ENCODE results near the gene PTPN4. TPM values are rescaled to one million over a fixed set of nuclear protein-coding genes. Genes with fewer than 3 reads are reported as not detected.

The PTPN4 gene
- total and polyA plus RNA-seq, 9 of the 15 experiments (the other 6 are each of a cell fraction or from before 2014, with no cell fraction given): 5.0 to 32.8 (median 27.3) TPM

- POLR2A ChIA-PET: interaction anchor here (0.5 to 1.5 kb wide), 5 partner anchors 9 to 453 kb away, joined by 3 to 12 read pairs (median 3); no protein-coding TSS in a partner anchor
- Histone ChIP-seq H4K20me1 (replicated peaks; ENCODE audit: control insufficient read depth, insufficient read depth, low read length) (no peaks in the 10 kb centered on the region), H3K4me3 (peak overlapping the region; percentile 75), H3K79me2 (ENCODE audit: control insufficient read depth, insufficient read depth, low read length) (peaks cover 57% of the 10 kb centered on the region), H3K4me1 (replicated peaks in 1 of 2; ENCODE audit: control insufficient read depth in 2 of 2, insufficient read depth in 2 of 2, low read length in 2 of 2) (peaks cover 9 to 24% of the 10 kb centered on the region in 2 experiments), H3K9ac (ENCODE audit: insufficient read depth in 1 of 2, low read depth in 2 of 2, low read length in 2 of 2) (peak overlapping the region in 1 of 2 experiments; percentile 81; a peak in 2 of 4 replicates), H3K9me1 (ENCODE audit: control insufficient read depth, insufficient read depth, low read length) (no peaks in the 10 kb centered on the region), H3K27me3 (ENCODE audit: control insufficient read depth in 2 of 2, insufficient read depth in 2 of 2, low read length in 2 of 2) (no peaks in the 10 kb centered on the region), H3K36me3 (ENCODE audit: control insufficient read depth, insufficient read depth, low read length) (no peaks in the 10 kb centered on the region), H3K9me3 (replicated peaks; ENCODE audit: control insufficient read depth, insufficient read depth, low read depth, low read length) (no peaks in the 10 kb centered on the region), H2AFZ (ENCODE audit: low read depth, low read length) (peak overlapping the region; percentile 97; the same call in 1 of the 2 replicates), H3K4me2 (ENCODE audit: insufficient read depth, low read length) (peak overlapping the region; percentile 86), H3K27ac (ENCODE audit: extremely low read depth, low read depth, low read length) (peak overlapping the region; percentile 96; the same call in 2 of the 3 replicates)
- 1% methylated on average over 4 of the region's 4 CpGs for WGBS (ENCODE audit: insufficient coverage, low coverage, missing lambda C conversion rate)
- CTCF ChIA-PET (ENCODE audit: low intra/inter-chr PET ratio): no interaction called here
- TSS peak; percentile 50 for BruUV-seq (replicated peaks)
- intact Hi-C loops (cut with micrococcal nuclease) (no loop called here), in situ Hi-C loops (cut with MboI) (no loop called here)
- DNase-seq (ENCODE audit: extremely low read depth in 1 of 4, low spot score in 3 of 4): peak in 3 of 4 experiments; percentile 22 to 39 (median 29)
- peak; percentile 16 for ATAC-seq
- no peak for FAIRE-seq
- peak; percentile 53; the same call in 1 of the 2 replicates for TF ChIP-seq CEBPB (tag; IDR thresholded peaks at IDR 0.05)
- no peak for TF ChIP-seq SMARCB1 (IDR thresholded peaks at IDR 0.05; ENCODE audit: insufficient read length, low read depth)
- TF ChIP-seq, protein P1, sequence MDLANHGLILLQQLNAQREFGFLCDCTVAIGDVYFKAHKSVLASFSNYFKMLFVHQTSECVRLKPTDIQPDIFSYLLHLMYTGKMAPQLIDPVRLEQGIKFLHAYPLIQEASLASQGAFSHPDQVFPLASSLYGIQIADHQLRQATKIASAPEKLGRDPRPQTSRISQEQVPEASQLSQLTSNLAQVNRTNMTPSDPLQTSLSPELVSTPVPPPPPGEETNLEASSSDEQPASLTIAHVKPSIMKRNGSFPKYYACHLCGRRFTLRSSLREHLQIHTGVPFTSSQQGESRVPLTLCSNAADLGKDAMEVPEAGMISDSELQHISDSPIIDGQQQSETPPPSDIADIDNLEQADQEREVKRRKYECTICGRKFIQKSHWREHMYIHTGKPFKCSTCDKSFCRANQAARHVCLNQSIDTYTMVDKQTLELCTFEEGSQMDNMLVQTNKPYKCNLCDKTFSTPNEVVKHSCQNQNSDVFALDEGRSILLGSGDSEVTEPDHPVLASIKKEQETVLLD (IDR thresholded peaks at IDR 0.05): no peak
- no peak for TF ChIP-seq TEAD1 (CRISPR knock-in tag; IDR thresholded peaks at IDR 0.05)
- TF ChIP-seq PTBP1 (IDR thresholded peaks at IDR 0.05; ENCODE audit: low read depth, low read length): no peak
- TF ChIP-seq ZNF184 (CRISPR knock-in tag; IDR thresholded peaks at IDR 0.05): no peak
- TF ChIP-seq ZNF511 (CRISPR knock-in tag; IDR thresholded peaks at IDR 0.05): no peak
- no peak for TF ChIP-seq IRF2 (CRISPR knock-in tag; IDR thresholded peaks at IDR 0.05)
- no peak for TF ChIP-seq TSC22D4 (tag; IDR thresholded peaks at IDR 0.05)
- no peak for TF ChIP-seq VEZF1 (CRISPR knock-in tag; IDR thresholded peaks at IDR 0.05)
- TF ChIP-seq BCOR (IDR thresholded peaks at IDR 0.05): no peak
- TF ChIP-seq DACH1 (IDR thresholded peaks at IDR 0.05; ENCODE audit: partially characterized antibody): peak; percentile 36
- TF ChIP-seq, protein P2, sequence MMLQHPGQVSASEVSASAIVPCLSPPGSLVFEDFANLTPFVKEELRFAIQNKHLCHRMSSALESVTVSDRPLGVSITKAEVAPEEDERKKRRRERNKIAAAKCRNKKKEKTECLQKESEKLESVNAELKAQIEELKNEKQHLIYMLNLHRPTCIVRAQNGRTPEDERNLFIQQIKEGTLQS (IDR thresholded peaks at IDR 0.05): peak; percentile 80
- TF ChIP-seq, protein P2 (CRISPR knock-in tag; conservative IDR thresholded peaks at IDR 0.05): no peak
- peak; percentile 10; the same call in 1 of the 2 replicates for TF ChIP-seq NKRF (IDR thresholded peaks at IDR 0.05; ENCODE audit: borderline replicate concordance)
- no peak for TF ChIP-seq RBM39 (optimal IDR thresholded peaks at IDR 0.05; ENCODE audit: low read depth, low read length)
Measured at GRCh38 chr2:119760956-119761275, 1.2 kb downstream of the PTPN4 start.

Data from K562 (cell line).